Activated B cell treated with CpG ODN at 0.5 μM for 24 hours (primary cell): Measurements from ENCODE around the gene TEX35. TPM values are rescaled to one million over a fixed set of nuclear protein-coding genes. Genes with fewer than 3 reads are reported as not detected.

Source experiments
- ATAC-seq: fragments of 200-7000 bp; cut with Tn5 transposase; one replicate; pipeline ENCODE4 v1.10.0; 2021; ENCODE audit warnings: low read depth, mild to moderate bottlenecking, moderate library complexity
- CTCF ChIA-PET: fragments of 350-600 bp; sonication (Branson Sonifier 250); formaldehyde crosslinking; loops from one replicate; lab custom pipeline; 2021; ENCODE audit warnings: antibody characterized with exemption; lab: Charles Lee
- POLR2A ChIA-PET: fragments of 350-600 bp; sonication (Branson Sonifier 250); formaldehyde crosslinking; loops from one replicate; lab custom pipeline; 2021; ENCODE audit warnings: antibody characterized with exemption; lab: Charles Lee
- DNase-seq: peaks from one replicate; pipeline ENCODE4 v3.0.0; 2022
- H3K27ac Mint-ChIP-seq: one replicate; pipeline ENCODE4 v1.8.0; 2020; ENCODE audit warnings: mixed read lengths
- H3K27me3 Mint-ChIP-seq: one replicate; pipeline ENCODE4 v1.8.0; 2021; ENCODE audit warnings: mixed read lengths
- H3K36me3 Mint-ChIP-seq: one replicate; pipeline ENCODE4 v1.8.0; 2021; ENCODE audit warnings: low read depth, mixed read lengths
- H3K4me1 Mint-ChIP-seq: one replicate; pipeline ENCODE4 v1.8.0; 2021; ENCODE audit warnings: mixed read lengths
- H3K4me3 Mint-ChIP-seq: one replicate; pipeline ENCODE4 v1.8.0; 2020; ENCODE audit warnings: mild to moderate bottlenecking, mixed read lengths
- H3K9me3 Mint-ChIP-seq: one replicate; pipeline ENCODE4 v1.8.0; 2020; ENCODE audit warnings: mixed read lengths
- intact Hi-C: fragments of 100-400 bp; cut with micrococcal nuclease; formaldehyde crosslinking; loops from one replicate; pipeline ENCODE4 v1.15.1; 2024
- total RNA-seq: library from RNA; stranded (reverse); gene quantifications from 2 replicates; pipeline ENCODE4 v1.2.3, GENCODE V29; 2022
- TF ChIP-seq, protein P1 (sequence below): fragments of 200-600 bp; IDR thresholded peaks from one replicate; pipeline ENCODE4 v1.8.0; 2022; ENCODE audit warnings: antibody characterized with exemption, mild to moderate bottlenecking

Gene TEX35
- total RNA-seq, 1 donor from 2014 or later: not detected

DNA sequence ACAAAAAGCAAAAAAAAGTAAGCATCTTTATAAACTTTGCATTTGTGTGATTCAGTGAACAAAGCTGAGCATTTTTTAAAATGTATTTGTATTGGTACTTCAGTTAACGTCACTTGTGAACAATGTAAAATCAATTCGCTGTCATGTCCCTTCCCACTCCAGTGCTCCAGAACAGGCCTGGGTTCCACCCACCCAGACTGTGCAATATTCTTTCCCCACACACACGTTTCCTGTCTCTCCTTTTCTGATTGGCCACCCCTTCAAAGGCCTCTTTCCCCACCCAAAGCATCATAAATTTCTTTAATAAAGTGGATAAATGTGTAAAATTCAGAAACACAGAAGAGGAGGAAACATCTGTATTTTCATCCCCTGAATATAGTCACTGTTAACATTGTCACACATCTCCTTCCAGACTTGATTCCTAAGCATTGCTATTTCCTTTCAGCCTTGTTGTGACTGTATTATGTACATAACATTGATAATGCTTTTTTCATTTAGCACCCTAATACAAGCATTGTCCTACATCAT lies 28.1 kb upstream of the TEX35 start:
- ATAC-seq (no peak), DNase-seq (no peak)
- intact Hi-C loops: no loop called here
- H3K9me3 Mint-ChIP-seq: no peaks in the 10 kb centered on the region
- no peak overlapping the region for H3K4me3 Mint-ChIP-seq
- TF ChIP-seq, protein P1, sequence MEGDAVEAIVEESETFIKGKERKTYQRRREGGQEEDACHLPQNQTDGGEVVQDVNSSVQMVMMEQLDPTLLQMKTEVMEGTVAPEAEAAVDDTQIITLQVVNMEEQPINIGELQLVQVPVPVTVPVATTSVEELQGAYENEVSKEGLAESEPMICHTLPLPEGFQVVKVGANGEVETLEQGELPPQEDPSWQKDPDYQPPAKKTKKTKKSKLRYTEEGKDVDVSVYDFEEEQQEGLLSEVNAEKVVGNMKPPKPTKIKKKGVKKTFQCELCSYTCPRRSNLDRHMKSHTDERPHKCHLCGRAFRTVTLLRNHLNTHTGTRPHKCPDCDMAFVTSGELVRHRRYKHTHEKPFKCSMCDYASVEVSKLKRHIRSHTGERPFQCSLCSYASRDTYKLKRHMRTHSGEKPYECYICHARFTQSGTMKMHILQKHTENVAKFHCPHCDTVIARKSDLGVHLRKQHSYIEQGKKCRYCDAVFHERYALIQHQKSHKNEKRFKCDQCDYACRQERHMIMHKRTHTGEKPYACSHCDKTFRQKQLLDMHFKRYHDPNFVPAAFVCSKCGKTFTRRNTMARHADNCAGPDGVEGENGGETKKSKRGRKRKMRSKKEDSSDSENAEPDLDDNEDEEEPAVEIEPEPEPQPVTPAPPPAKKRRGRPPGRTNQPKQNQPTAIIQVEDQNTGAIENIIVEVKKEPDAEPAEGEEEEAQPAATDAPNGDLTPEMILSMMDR: no peak
- H3K27me3 Mint-ChIP-seq: peaks cover 4% of the 10 kb centered on the region
- peak overlapping the region; percentile 57 for H3K27ac Mint-ChIP-seq
- ChIA-PET POLR2A (no interaction called here), CTCF (interaction anchor here (0.7 kb wide), 1 partner anchor 10 kb away, joined by 3 read pairs; no protein-coding TSS in a partner anchor)
- H3K36me3 Mint-ChIP-seq: no peaks in the 10 kb centered on the region
- peaks cover 34% of the 10 kb centered on the region for H3K4me1 Mint-ChIP-seq

DNA sequence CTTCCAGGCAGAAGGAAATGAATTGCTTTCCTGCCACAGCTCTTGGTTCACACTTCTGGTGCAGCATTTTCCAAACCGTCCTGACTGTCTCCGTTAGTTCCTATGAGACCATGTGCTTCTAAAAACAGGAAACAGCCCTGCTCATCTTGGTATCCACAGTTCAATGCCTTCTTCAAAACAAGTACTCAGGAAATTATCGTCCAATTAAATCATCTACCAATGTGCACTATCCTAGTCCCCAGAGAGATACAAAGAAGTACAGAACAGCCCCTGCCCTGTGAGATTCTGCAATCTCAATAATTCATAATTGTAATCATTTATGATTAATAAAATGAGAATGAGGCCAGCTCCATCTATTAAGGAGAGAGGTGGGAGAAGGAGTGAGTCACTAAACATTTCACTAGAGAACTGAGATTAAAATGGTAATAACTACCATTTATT lies 27.3 kb upstream of the TEX35 start:
- CTCF ChIA-PET: no interaction called here
- Mint-ChIP-seq H3K4me3 (peak overlapping the region; percentile 36), H3K27me3 (peaks cover 4% of the 10 kb centered on the region), H3K9me3 (no peaks in the 10 kb centered on the region), H3K4me1 (peaks cover 34% of the 10 kb centered on the region), H3K27ac (peak overlapping the region; percentile 57), H3K36me3 (no peaks in the 10 kb centered on the region)
- TF ChIP-seq, protein P1: no peak
- DNase-seq (no peak), ATAC-seq (peak; percentile 51)
- POLR2A ChIA-PET: no interaction called here
- intact Hi-C loops: no loop called here

DNA sequence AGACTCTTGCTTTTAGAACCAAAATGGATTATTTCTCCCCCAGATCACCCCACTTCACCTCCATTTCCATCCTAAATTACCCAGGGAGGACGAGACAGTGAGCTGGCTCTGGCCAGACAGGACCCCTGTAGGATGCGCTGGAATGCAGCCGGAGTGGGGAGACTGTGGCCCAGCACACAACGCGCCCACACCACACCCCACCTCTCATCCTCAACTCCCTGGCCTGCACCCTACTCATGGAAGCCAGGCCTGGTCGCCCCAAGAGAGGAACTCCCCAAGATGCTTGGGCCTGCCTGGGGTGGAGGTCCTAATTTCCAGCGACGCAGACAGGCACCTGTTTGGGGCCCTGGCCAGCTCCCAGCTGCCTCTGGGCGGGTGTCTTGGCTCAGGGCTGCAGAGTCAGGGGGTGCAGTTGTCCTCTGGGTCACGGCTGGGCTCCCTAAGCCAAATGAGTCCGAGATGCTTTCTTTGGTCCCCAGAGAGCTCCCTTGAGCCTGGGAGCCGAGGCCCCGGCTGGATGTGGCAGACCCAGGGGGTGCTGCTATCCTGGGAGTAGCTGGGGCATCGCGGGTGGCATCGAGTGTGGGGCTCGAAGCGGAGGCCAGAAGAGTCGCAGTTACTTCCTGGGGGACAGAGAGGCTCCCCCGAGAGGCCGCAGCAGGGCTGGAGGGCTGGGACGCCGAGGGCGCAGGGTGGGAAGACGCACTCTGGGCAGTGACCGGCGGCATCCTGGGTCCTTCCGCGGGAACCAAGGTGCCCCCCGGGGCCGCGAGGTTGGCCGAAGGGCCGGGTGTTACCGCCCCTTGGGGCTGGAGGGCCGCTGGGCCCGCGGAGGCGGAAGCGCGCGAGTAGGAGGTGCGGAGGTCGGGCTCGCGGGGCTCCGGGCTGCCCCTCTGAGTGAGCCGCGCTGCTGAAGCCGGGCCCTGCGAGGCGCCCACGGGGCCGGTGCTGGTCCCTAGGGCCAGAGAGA lies 26.5 kb upstream of the TEX35 start:
- ChIA-PET POLR2A (interaction anchor here (0.7 kb wide), 1 partner anchor 394 kb away, joined by 3 read pairs; no protein-coding TSS in a partner anchor), CTCF (no interaction called here)
- Mint-ChIP-seq H3K4me1 (peaks cover 34% of the 10 kb centered on the region), H3K9me3 (no peaks in the 10 kb centered on the region), H3K27ac (peak overlapping the region; percentile 57), H3K4me3 (peak overlapping the region; percentile 36), H3K36me3 (no peaks in the 10 kb centered on the region), H3K27me3 (peaks cover 4% of the 10 kb centered on the region)
- intact Hi-C loops: no loop called here
- DNase-seq (peak; percentile 48), ATAC-seq (peak; percentile 63)
- TF ChIP-seq, protein P1: no peak

DNA sequence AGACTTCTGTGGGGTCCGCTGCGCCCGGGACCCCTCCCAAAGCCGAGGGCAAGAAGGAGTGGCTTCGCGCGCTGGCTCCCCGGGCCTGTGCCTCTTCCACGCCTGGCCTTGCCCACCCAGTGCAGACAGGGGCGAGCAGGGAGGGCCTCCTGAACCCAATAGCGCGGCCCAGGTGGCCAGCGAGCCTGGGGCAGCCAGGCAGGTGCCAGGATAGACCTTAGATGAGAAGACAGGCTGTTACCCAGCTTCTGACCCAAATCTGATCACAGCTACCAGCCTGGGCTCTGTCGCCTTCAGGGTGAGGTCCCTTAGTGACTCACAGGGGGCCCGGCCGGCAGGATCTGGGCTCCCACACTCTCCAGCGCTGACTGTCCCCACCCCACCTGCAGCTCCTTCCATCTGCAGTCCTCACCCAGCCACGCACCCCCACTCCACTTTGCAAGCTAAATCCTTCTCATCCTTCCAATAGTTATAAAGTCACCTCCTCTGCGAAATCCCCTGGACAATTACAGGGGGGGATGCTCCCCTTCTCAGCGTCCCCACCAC lies 25.8 kb upstream of the TEX35 start:
- intact Hi-C loops: no loop called here
- no peak for DNase-seq
- ATAC-seq: peak; percentile 44
- TF ChIP-seq, protein P1: no peak
- POLR2A ChIA-PET: no interaction called here
- CTCF ChIA-PET: no interaction called here
- Mint-ChIP-seq H3K27ac (peak overlapping the region; percentile 64), H3K9me3 (no peaks in the 10 kb centered on the region), H3K4me1 (peaks cover 34% of the 10 kb centered on the region), H3K4me3 (peak overlapping the region; percentile 36), H3K36me3 (no peaks in the 10 kb centered on the region), H3K27me3 (peaks cover 4% of the 10 kb centered on the region)

DNA sequence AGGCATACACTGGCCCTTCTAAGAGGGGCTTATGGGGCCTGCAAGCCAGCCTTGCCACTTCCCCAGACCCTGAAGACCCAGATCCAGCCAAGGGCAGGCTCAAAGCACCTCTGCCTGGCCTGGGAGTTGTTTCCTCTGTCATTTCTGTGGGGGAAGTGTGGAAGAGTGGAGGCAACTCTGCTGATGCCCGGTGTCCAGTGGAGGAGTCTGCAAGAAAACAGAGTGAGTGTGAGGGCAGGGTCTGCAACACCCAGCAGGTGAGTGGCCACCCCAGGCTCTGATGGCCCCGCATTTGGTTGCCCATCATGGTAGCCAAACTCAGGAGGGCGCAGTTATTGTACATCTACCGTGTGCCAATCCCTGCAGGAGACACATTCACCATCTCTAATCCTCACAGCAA lies 24.5 kb upstream of the TEX35 start:
- no peaks in the 10 kb centered on the region for H3K9me3 Mint-ChIP-seq
- peaks cover 31% of the 10 kb centered on the region for H3K4me1 Mint-ChIP-seq
- no peaks in the 10 kb centered on the region for H3K36me3 Mint-ChIP-seq
- ChIA-PET POLR2A (no interaction called here), CTCF (no interaction called here)
- no peak overlapping the region for H3K4me3 Mint-ChIP-seq
- TF ChIP-seq, protein P1: no peak
- DNase-seq (no peak), ATAC-seq (no peak)
- H3K27ac Mint-ChIP-seq: no peak overlapping the region
- peaks cover 4% of the 10 kb centered on the region for H3K27me3 Mint-ChIP-seq
- intact Hi-C loops: no loop called here
